Hematopoietic multipotent progenitor cell treated with erythropoietin and hydrocortisone succinate and interleukin-3 and kit ligand, for 17 days (in vitro differentiated cells): ENCODE measurements around the gene MKRN1.
"Not testable (repeated sequence)": the region's sequence is repeated elsewhere in the genome, so short reads cannot be mapped to it uniquely, and the experiment has no call there.

ENCODE experiments used
- DNase-seq: peaks from one replicate; pipeline ENCODE4 v3.0.0-alpha.2; 2015; ENCODE audit warnings: low spot score

Gene MKRN1

DNA sequence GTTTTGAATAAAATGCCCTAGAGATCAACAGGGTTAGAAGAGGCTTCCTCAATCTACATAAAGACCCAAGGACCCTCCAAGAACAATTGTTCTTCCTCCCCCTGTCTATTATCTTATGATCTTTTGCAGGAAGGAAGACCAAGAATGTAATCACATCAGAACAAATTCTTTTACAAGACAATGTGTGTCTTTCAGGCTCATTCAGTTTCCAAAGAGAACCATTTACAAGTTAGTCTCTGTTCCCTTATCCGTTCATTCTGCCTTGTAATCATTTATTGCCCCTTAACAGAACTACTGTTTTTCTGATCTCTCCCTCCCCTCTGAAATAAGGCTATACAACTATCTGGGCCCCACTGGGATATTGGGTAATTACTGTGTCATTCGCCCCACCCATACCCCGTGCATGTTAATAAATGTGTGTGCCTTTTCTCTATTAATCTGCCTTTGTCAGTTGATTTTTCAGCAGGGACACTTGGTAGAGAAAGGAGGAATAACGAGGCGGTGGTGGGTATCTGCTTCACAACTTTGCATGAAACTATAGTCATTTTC is 5.7 kb upstream of the MKRN1 start:
- DNase-seq: no peak

- DNase-seq: no peak
Measured at GRCh38 chr7:140484479-140484878, 5.2 kb upstream of the MKRN1 start.

DNA sequence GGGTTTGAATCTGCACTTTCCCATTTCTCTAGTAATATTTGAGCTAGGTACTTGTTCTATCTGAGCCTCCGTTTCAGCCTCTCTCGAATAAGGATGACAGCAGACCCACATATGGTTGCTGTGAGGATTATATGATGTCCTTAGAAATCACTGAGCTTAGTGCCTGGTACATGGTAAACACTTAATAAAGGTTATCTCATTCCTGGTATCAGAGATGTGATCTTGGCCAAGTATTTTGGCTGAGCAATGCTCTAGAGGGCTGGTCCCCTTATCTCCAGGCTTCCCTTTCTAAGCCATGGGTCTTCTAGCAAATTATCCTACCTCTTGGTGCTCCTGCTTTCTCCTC is 407 bp upstream of the MKRN1 start:
- no peak for DNase-seq

- DNase-seq: peak; percentile 57
Measured at GRCh38 chr7:140478246-140479061, 851 bp downstream of the MKRN1 start.

DNA sequence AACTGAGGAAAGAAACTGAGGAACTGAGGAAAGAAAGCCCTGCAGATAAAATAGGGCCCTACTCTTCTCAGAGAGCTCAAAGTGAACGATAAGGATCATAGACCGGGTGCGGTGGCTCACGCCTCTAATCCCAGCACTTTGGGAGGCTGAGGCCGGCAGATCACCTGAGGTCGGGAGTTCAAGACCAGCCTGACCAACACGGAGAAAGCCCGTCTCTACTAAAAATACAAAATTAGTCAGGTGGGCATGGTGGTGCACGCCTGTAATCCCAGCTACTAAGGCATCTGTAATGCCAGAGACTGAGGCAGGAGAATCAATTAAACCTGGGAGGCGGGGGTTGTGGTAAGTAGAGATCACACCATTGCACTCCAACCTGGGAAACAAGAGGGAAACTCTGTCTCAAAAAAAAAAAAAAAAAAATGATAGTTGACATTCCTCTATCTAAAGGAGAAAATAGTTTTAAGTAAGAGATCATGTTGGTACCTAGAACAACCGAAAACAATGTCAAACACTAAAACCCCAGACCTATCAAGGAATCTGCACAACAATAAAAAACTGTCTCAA is 2.5 kb downstream of the MKRN1 start:
- peak; percentile 35 for DNase-seq

GRCh38 chr7:140475747-140476333 is 3.5 kb downstream of the MKRN1 start:
- DNase-seq: peak; percentile 83

DNA sequence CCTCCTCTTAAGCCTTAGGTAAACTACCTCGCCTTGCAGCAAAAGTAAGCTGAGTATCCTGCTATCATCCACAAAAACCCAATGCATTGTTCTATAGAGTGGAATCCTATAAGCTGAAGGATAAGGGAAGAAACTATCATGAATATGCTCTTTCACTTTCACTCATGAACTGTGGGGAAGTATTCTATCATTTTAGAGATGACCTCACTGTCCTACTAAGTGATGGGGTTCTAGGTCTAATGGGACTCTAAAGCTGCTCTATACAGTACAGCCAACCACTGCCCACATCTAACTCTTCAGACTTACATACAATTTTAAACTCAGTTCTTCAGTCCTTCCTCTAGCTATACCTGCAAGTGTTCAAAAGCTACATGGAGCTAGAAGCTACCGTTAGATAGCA is 16.2 kb downstream of the MKRN1 start:
- no peak for DNase-seq

GRCh38 chr7:140458916-140459315 is 20.4 kb downstream of the MKRN1 start:
- DNase-seq: no peak

DNA sequence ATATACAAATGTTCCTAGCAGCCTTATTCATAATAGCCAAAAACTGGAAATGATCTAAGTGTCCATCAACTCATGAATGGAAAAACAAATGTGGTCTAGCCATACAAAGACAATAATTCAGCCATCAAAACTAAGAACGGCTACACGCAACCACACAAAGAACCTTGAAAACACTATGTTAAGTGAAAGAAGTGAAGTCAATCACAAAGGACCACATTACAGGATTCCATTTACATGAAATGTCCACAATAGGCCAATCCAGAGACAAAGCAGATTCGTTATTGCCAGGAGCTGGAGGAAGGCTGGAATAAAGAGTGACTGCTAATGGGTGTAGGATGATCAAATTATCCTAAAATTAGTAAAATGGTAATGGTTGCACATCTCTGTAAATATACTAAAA is 21.1 kb downstream of the MKRN1 start:
- DNase-seq: no peak

GRCh38 chr7:140456551-140457051 is 22.7 kb downstream of the MKRN1 start:
- DNase-seq: no peak

GRCh38 chr7:140455743-140456142 is 23.6 kb downstream of the MKRN1 start:
- DNase-seq: no peak

- no peak for DNase-seq
Measured at GRCh38 chr7:140454657-140455015, 24.7 kb downstream of the MKRN1 start.

DNA sequence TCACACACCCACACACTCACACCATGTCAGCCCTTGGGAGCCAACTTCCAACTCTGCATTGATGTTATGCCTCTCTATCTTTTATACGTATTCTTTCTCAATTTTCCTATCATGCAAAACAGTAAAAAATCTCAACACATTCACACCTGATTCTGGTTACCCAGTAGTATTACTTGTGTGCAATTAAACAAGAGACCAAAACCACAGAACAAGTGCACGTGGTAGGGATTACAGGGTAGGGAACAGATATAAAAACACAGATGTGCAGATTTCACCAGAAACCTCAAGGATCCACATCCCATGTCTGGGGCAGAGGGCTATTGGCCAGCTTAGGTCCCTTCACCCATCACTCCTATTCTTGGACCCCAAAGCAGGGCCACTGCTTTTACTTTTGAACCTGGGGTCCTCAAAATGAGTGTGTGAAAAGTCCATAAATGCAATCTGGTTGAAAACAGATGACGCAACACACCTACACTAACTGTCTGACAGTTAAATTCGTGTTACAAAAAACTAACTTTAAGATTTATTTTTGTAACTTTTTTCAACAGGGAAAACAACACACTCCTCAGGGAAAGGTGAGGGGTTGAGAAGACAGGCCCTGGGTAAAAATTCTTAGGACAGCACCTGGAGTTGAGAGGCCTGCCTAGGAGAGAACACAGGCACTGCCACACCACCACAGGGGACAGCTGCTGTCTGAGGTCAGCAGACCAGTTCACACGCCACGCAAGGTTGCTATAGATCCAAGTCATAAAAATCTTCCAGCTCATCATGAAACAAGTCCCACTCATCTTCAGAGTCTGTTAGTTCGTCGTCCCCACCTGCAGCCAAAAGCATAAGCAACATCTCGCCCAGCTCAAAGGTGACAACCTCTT is 25.3 kb downstream of the MKRN1 start:
- DNase-seq: not testable (repeated sequence)

GRCh38 chr7:140453273-140453672 is 26.0 kb downstream of the MKRN1 start:
- DNase-seq: no peak

- DNase-seq: no peak
Measured at GRCh38 chr7:140451716-140452115, 27.6 kb downstream of the MKRN1 start.

DNA sequence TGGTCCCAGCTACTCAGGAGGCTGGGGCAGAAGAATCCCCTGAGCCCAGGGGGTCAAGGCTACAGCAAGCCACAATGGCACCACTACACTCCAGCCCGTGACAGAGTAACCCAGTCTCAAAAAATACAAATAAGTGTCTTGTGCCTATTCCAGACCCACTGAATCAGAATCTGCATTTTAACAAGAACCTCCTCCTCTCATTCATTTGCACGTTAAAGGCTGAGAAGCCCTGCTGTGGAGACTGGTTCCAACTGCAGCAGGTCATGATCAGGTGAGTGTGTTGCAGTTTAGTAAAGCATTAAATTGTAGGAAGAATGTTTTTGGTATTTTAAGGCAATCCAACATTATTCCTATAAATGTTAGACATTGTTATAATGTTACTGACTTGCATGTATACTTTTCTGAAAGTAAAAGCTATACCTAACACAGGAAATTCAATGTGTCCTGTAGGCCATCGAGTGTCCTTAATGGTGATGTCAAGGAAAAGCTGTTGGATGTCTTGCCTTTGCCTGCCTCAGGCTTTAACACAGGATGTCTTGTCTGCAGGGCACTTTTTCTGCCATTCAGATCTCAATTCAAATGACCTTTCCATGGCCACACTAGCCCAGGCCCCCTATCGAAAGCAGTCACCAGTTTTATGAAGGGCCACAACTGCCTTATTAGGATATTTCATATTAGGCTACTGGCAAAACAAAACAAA is 30.4 kb downstream of the MKRN1 start:
- DNase-seq: no peak

- DNase-seq: no peak
Measured at GRCh38 chr7:140447841-140448240, 31.5 kb downstream of the MKRN1 start.

DNA sequence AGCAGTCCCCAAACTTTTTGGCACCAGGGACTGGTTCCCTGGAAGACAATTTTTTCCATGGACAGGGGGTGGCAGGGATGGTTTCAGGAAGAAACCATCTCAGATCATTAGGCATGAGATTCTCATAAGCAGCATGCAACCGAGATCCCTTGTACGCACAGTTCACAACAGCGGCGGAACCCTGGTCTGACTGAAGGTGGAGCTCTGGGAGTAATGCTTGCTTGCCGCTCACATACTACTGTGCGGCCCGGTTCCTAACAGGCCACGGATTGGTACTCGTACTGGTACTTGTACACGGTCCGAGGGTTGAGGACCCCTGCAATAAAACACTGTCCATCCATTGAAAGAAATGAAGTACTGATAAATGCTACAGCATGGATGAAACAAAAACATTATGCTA is 32.8 kb downstream of the MKRN1 start:
- DNase-seq: no peak

DNA sequence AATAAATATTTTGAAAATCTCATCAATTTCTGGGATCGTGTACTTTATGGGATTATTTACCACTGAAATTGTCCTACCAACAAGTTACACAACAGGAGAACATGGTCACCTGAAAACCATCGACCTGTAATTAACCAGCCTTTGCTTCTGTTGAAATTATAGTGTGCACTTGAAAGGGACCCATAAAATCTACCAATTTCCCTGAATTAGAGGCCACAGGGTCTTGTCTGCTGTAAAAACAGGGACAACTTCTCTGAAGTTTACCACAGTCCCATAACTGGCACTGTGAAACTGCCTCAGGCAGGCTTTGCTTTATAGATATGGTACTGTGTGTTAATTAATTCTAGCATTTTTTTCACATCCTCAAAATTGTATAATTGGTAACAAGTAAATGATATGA is 37.8 kb downstream of the MKRN1 start:
- DNase-seq: no peak

GRCh38 chr7:140440593-140440992 is 38.7 kb downstream of the MKRN1 start:
- no peak for DNase-seq

GRCh38 chr7:140439359-140439758 is 39.9 kb downstream of the MKRN1 start:
- no peak for DNase-seq
